HepG2 (cell line): ENCODE results near the gene ADAMTS13. TPM values are rescaled to one million over a fixed set of nuclear protein-coding genes. Genes with fewer than 3 reads are reported as not detected.

Experiments
- DZIP1 ChIP-seq: sonication (generic); formaldehyde crosslinking; IDR thresholded peaks from 2 replicates; pipeline ENCODE4 v1.5.0; 2020; ENCODE audit warnings: mild to moderate bottlenecking, missing genetic modification reagents
- GATAD1 ChIP-seq: IDR thresholded peaks from 2 replicates; pipeline ENCODE4 v1.6.1; 2016; ENCODE audit warnings: missing genetic modification reagents, missing compliant biosample characterization
- HMGXB4 ChIP-seq, 2 experiments: sonication (generic) in 1 of 2; formaldehyde crosslinking in 1 of 2; IDR thresholded peaks; 2 replicates each; pipeline versions ENCODE4 v1.4.0 to v1.6.1; 2018 to 2020; ENCODE audit warnings: missing genetic modification reagents in 2 of 2, borderline replicate concordance in 1 of 2, low read depth in 1 of 2, mild to moderate bottlenecking in 1 of 2, missing biosample characterization in 1 of 2
- HNRNPLL ChIP-seq: fragments of 200-400 bp; formaldehyde crosslinking; IDR thresholded peaks from 2 replicates; pipeline ENCODE4 v1.6.1; 2017; ENCODE audit warnings: mild to moderate bottlenecking, low read depth, low read length; ENCODE audit not compliant: poor library complexity, severe bottlenecking
- KDM3A ChIP-seq: IDR thresholded peaks from 2 replicates; pipeline ENCODE4 v1.6.1; 2018; ENCODE audit warnings: low read depth, missing compliant biosample characterization
- LCORL ChIP-seq, 2 experiments: fragments of 450-650 bp in 1 of 2; sonication (generic) in 1 of 2; formaldehyde crosslinking in 1 of 2; IDR thresholded peaks; 2 replicates each; pipeline versions ENCODE4 v1.5.0 to v1.6.1; 2017 to 2020; ENCODE audit warnings: antibody characterized with exemption in 1 of 2, missing genetic modification reagents in 1 of 2
- RXRA ChIP-seq: sonication (generic); formaldehyde crosslinking; IDR thresholded peaks from 2 replicates; pipeline ENCODE4 v1.5.1; 2020; ENCODE audit warnings: missing genetic modification reagents
- SALL1 ChIP-seq: sonication (generic); formaldehyde crosslinking; IDR thresholded peaks from 2 replicates; pipeline ENCODE4 v1.8.0; 2022; ENCODE audit warnings: mild to moderate bottlenecking, missing genetic modification reagents
- SOX6 ChIP-seq, 2 experiments: fragments of 450-650 bp in 1 of 2; sonication (generic) in 1 of 2; formaldehyde crosslinking in 1 of 2; IDR thresholded peaks; 2 replicates each; pipeline versions ENCODE4 v1.4.0 to v1.6.1; 2017 to 2020; ENCODE audit warnings: antibody characterized with exemption in 1 of 2, mild to moderate bottlenecking in 1 of 2, missing genetic modification reagents in 1 of 2
- TEAD2 ChIP-seq: sonication (generic); formaldehyde crosslinking; IDR thresholded peaks from 2 replicates; pipeline ENCODE4 v1.9.0; 2021; ENCODE audit warnings: missing genetic modification reagents
- THAP9 ChIP-seq: sonication (generic); formaldehyde crosslinking; IDR thresholded peaks from 2 replicates; pipeline ENCODE4; 2020; ENCODE audit warnings: missing genetic modification reagents, mild to moderate bottlenecking, borderline replicate concordance
- ZBTB20 ChIP-seq: sonication (generic); formaldehyde crosslinking; IDR thresholded peaks from 2 replicates; pipeline ENCODE4 v1.8.1; 2023; ENCODE audit warnings: missing genetic modification reagents, low read depth, mild to moderate bottlenecking, borderline replicate concordance
- ZBTB38 ChIP-seq: sonication (generic); formaldehyde crosslinking; IDR thresholded peaks from 2 replicates; pipeline ENCODE4 v1.5.1; 2020; ENCODE audit warnings: mild to moderate bottlenecking, missing genetic modification reagents
- ZFX ChIP-seq: sonication (generic); formaldehyde crosslinking; IDR thresholded peaks from 2 replicates; pipeline ENCODE4 v1.4.0; 2020; ENCODE audit warnings: mild to moderate bottlenecking, low read depth, missing genetic modification reagents, moderate library complexity
- ZNF281 ChIP-seq: sonication (generic); formaldehyde crosslinking; IDR thresholded peaks from 2 replicates; pipeline ENCODE4 v1.4.0; 2020; ENCODE audit warnings: missing genetic modification reagents, borderline replicate concordance
- ZNF547 ChIP-seq: sonication (generic); formaldehyde crosslinking; IDR thresholded peaks from 2 replicates; pipeline ENCODE4 v1.5.1; 2020; ENCODE audit warnings: mild to moderate bottlenecking, missing genetic modification reagents
- polyA plus RNA-seq, 8 experiments: library from polyadenylated mRNA; depleted of rRNA in 3 of 8; stranded (reverse) in 7 of 8; unstranded in 1 of 8; fragments of >200 nt; fragmentation: Illumina TruSeq in 4 of 8; extraction: Trizol in 4 of 8; gene quantifications; 2 replicates each; pipeline versions ENCODE4 v1.2.1 to v1.2.3, GENCODE V29; 2011 to 2016; ENCODE audit warnings: low read depth in 4 of 8, missing spikeins in 1 of 8, mixed read lengths in 1 of 8; ENCODE audit not compliant: insufficient read depth in 1 of 8
- total RNA-seq, 5 experiments: library from RNA; depleted of rRNA; stranded (reverse); fragments of >200 nt; fragmentation: Illumina TruSeq; extraction: Trizol; gene quantifications; 2 replicates each; pipeline ENCODE4 v1.2.3, GENCODE V29; 2016; ENCODE audit warnings: low read depth in 1 of 5

ADAMTS13 gene
- total and polyA plus RNA-seq, 2 of the 13 experiments (the other 11 are each of a cell fraction or from before 2014, with no cell fraction given) = 0.91 to 4.5 TPM

GRCh38 chr9:133406480-133407307, 15.5 kb upstream of the ADAMTS13 start (continued):
- TF ChIP-seq DZIP1 (CRISPR knock-in tag) = no peak
- no peak for TF ChIP-seq ZBTB20 (CRISPR knock-in tag)
- TF ChIP-seq LCORL (IDR thresholded peaks at IDR 0.05) = no peak
- TF ChIP-seq LCORL (CRISPR knock-in tag; IDR thresholded peaks at IDR 0.05) = peak; percentile 30; the same call in 1 of the 2 replicates
- 0 out of 2 replicates have a peak, but pooled peaks have one; percentile 51 for TF ChIP-seq RXRA (CRISPR knock-in tag)
- TF ChIP-seq KDM3A (CRISPR knock-in tag) = 0 out of 2 replicates have a peak, but pooled peaks have one; percentile 31
- peak; percentile 79; the same call in 1 of the 2 replicates for TF ChIP-seq ZBTB38 (CRISPR knock-in tag)
- peak in 1 of 2 experiments; percentile 59; a peak in 1 of 4 replicates for TF ChIP-seq HMGXB4 (CRISPR knock-in tag; IDR thresholded peaks at IDR 0.05; ENCODE audit: borderline replicate concordance in 1 of 2, low read depth in 1 of 2)
- peak; percentile 52 for TF ChIP-seq SALL1
- 0 out of 2 replicates have a peak, but pooled peaks have one; percentile 61 for TF ChIP-seq THAP9 (CRISPR knock-in tag)
- TF ChIP-seq ZFX (CRISPR knock-in tag) = peak; percentile 29; the same call in 1 of the 2 replicates
- TF ChIP-seq GATAD1 (CRISPR knock-in tag) = 0 out of 2 replicates have a peak, but pooled peaks have one; percentile 22
- no peak for TF ChIP-seq HNRNPLL
- TF ChIP-seq TEAD2 (CRISPR knock-in tag) = no peak
- no peak for TF ChIP-seq SOX6 (IDR thresholded peaks at IDR 0.05)
- TF ChIP-seq SOX6 (CRISPR knock-in tag; IDR thresholded peaks at IDR 0.05) = 0 out of 2 replicates have a peak, but pooled peaks have one; percentile 14
- no peak for TF ChIP-seq ZNF281 (CRISPR knock-in tag)
- no peak for TF ChIP-seq ZNF547 (CRISPR knock-in tag)
